HCT116 (cell line): ENCODE results near the gene DPP9. TPM values are rescaled to one million over a fixed set of nuclear protein-coding genes. Genes with fewer than 3 reads are reported as not detected.
A peak's percentile ranks its signal among the peaks of the same experiment; 100 is the strongest.

Experiments used
- ATAC-seq: fragments of 200-7000 bp; cut with Tn5 transposase; 2 replicates; pipeline ENCODE4 v1.9.1; 2020; ENCODE audit warnings: mild to moderate bottlenecking, moderate library complexity
- BruUV-seq: library from RNA; stranded (reverse); fragments of 400-500 nt; replicated peaks from 2 replicates; lab custom pipeline; 2021; lab: Mats Ljungman, UMichigan
- CTCF ChIA-PET: fragments of 300-600 bp; sonication (Branson Sonifier 250); formaldehyde crosslinking; loops from one replicate; lab custom pipeline; 2021; ENCODE audit warnings: antibody characterized with exemption; lab: Charles Lee
- POLR2A ChIA-PET: fragments of 300-600, 350-600 bp; sonication (Branson Sonifier 250); formaldehyde crosslinking; loops from one replicate; lab custom pipeline; 2021; ENCODE audit warnings: antibody characterized with exemption; lab: Charles Lee
- RAD21 ChIA-PET, 2 experiments: fragments of 300-600 bp; sonication (Branson Sonifier 250); formaldehyde crosslinking; loops; one replicate each; lab custom pipeline; 2023; ENCODE audit warnings: low total read pairs in 2 of 2; ENCODE audit not compliant: uncharacterized antibody in 2 of 2, unreplicated experiment in 2 of 2, low non-redundant PET in 1 of 2; lab: Charles Lee
- DNase-seq: peaks from one replicate; pipeline ENCODE4 v3.0.0-alpha.2; 2010; ENCODE audit warnings: low read depth, low spot score
- H2AFZ ChIP-seq: fragments of 200-600 bp; shearing (Covaris generic), sonication (generic); 2 replicates; pipeline ENCODE4 v1.6.1; 2017; ENCODE audit warnings: low read depth, mixed run types, mixed read lengths, antibody characterized with exemption, low read length; ENCODE audit not compliant: poor library complexity, severe bottlenecking
- H3K27ac ChIP-seq: 2 replicates; pipeline ENCODE4 v1.5.1; 2012; ENCODE audit warnings: low read depth, low read length
- H3K27me3 ChIP-seq: fragments of 200-600 bp; sonication (generic); 2 replicates; pipeline ENCODE4 v1.6.1; 2016; ENCODE audit warnings: mixed run types, low read length, mixed read lengths; ENCODE audit not compliant: insufficient read depth
- H3K36me3 ChIP-seq, 2 experiments: fragments of 200-500 bp in 1 of 2; fragments of 200-600 bp in 1 of 2; sonication (Bioruptor generic) in 1 of 2; sonication (generic) in 1 of 2; 2 replicates each; pipeline versions ENCODE4 v1.5.1 to v1.6.1; 2014 to 2016; ENCODE audit warnings: low read length in 2 of 2, inconsistent platforms in 1 of 2, mixed read lengths in 1 of 2, mixed run types in 1 of 2; ENCODE audit not compliant: insufficient read depth in 2 of 2, control insufficient read depth in 1 of 2
- H3K4me1 ChIP-seq, 2 experiments: fragments of 200-600 bp in 1 of 2; sonication (generic) in 1 of 2; 2 replicates each; pipeline versions ENCODE4 v1.5.1 to v1.6.1; 2012 to 2017; ENCODE audit warnings: low read length in 2 of 2, inconsistent platforms in 1 of 2, mild to moderate bottlenecking in 1 of 2, mixed read lengths in 1 of 2, mixed run types in 1 of 2, moderate library complexity in 1 of 2; ENCODE audit not compliant: insufficient read depth in 2 of 2, control insufficient read depth in 1 of 2
- H3K4me2 ChIP-seq: fragments of 200-600 bp; sonication (generic); 2 replicates; pipeline ENCODE4 v1.6.1; 2017; ENCODE audit warnings: mixed run types, low read length, mixed read lengths
- H3K4me3 ChIP-seq, 2 experiments: fragments of 200-600 bp in 1 of 2; sonication (generic) in 1 of 2; replicated peaks in 1 of 2; 2 replicates each; pipeline ENCODE4 v1.5.1; 2011 to 2016; ENCODE audit warnings: low read length in 2 of 2, control low read depth in 1 of 2, low read depth in 1 of 2, mild to moderate bottlenecking in 1 of 2, mixed read lengths in 1 of 2, mixed run types in 1 of 2
- H3K79me2 ChIP-seq: fragments of 200-600 bp; sonication (generic); 2 replicates; pipeline ENCODE4 v1.6.1; 2017; ENCODE audit warnings: mild to moderate bottlenecking, mixed run types, low read length, moderate library complexity, mixed read lengths; ENCODE audit not compliant: insufficient read depth
- H3K9ac ChIP-seq: fragments of 200-600 bp; sonication (generic); 2 replicates; pipeline ENCODE4 v1.6.1; 2016; ENCODE audit warnings: low read length, mixed read lengths
- H3K9me2 ChIP-seq: fragments of 200-600 bp; sonication (generic), shearing (Covaris generic); 2 replicates; pipeline ENCODE4 v1.6.1; 2017; ENCODE audit warnings: mixed run types, mild to moderate bottlenecking, moderate library complexity; ENCODE audit not compliant: insufficient read depth
- H3K9me3 ChIP-seq, 2 experiments: fragments of 200-500 bp in 1 of 2; fragments of 200-600 bp in 1 of 2; sonication (Bioruptor generic) in 1 of 2; sonication (generic) in 1 of 2; 2 replicates each; pipeline ENCODE4 v1.6.1; 2014 to 2017; ENCODE audit warnings: low read length in 2 of 2, mixed read lengths in 2 of 2, inconsistent platforms in 1 of 2, low read depth in 1 of 2, mild to moderate bottlenecking in 1 of 2, mixed run types in 1 of 2, moderate library complexity in 1 of 2; ENCODE audit not compliant: control insufficient read depth in 1 of 2, insufficient read depth in 1 of 2
- H4K20me1 ChIP-seq: fragments of 200-600 bp; sonication (generic), shearing (Covaris generic); 2 replicates; pipeline ENCODE4 v1.6.1; 2017; ENCODE audit warnings: mixed run types, mild to moderate bottlenecking, moderate library complexity; ENCODE audit not compliant: insufficient read depth
- CBX3 ChIP-seq: IDR thresholded peaks from 2 replicates; pipeline ENCODE4 v1.6.1; 2012; ENCODE audit warnings: low read depth
- RAD21 ChIP-seq: IDR thresholded peaks from 2 replicates; pipeline ENCODE4 v1.6.1; 2012; ENCODE audit warnings: low read depth, mild to moderate bottlenecking
- SIN3A ChIP-seq: IDR thresholded peaks from 2 replicates; pipeline ENCODE4 v1.6.1; 2012; ENCODE audit warnings: low read depth
- TCF7L2 ChIP-seq: IDR thresholded peaks from 2 replicates; pipeline ENCODE4 v1.7.0; 2011; ENCODE audit warnings: borderline replicate concordance, inconsistent platforms; ENCODE audit not compliant: insufficient read depth, insufficient read length; ENCODE audit errors: extremely low read depth
- intact Hi-C: fragments of 100-400 bp; cut with micrococcal nuclease; formaldehyde crosslinking; loops from 2 replicates; pipeline ENCODE4 v1.10.0; 2022
- total RNA-seq: library from RNA; stranded (reverse); gene quantifications from one replicate; pipeline ENCODE4 v1.2.1, GENCODE V29; 2021; ENCODE audit not compliant: unreplicated experiment
- TF ChIP-seq, protein P1 (sequence below), 3 experiments: fragments of 200-600 bp in 1 of 3; sonication (generic) in 1 of 3; IDR thresholded peaks in 2 of 3; conservative IDR thresholded peaks in 1 of 3; 2 replicates each; pipeline ENCODE4 v1.5.1; 2012 to 2017; ENCODE audit warnings: low read depth in 2 of 3, low read length in 2 of 3, antibody characterized with exemption in 1 of 3, borderline replicate concordance in 1 of 3, control low read depth in 1 of 3, mild to moderate bottlenecking in 1 of 3, mixed read lengths in 1 of 3, mixed run types in 1 of 3, moderate library complexity in 1 of 3; ENCODE audit not compliant: insufficient read depth in 1 of 3
- TF ChIP-seq, protein P2 (sequence below): IDR thresholded peaks from 2 replicates; pipeline ENCODE4 v1.6.1; 2011; ENCODE audit warnings: mild to moderate bottlenecking, low read length, moderate library complexity; ENCODE audit not compliant: insufficient replicate concordance; ENCODE audit errors: extremely low read depth
- TF ChIP-seq, protein P3 (sequence below): IDR thresholded peaks from 2 replicates; pipeline ENCODE4 v1.6.1; 2012; ENCODE audit warnings: low read depth
- TF ChIP-seq, protein P4 (sequence below): IDR thresholded peaks from 2 replicates; pipeline ENCODE4 v1.6.1; 2012

Gene DPP9
- total RNA-seq, 1 experiment from 2014 or later = 67.6 TPM

DNA sequence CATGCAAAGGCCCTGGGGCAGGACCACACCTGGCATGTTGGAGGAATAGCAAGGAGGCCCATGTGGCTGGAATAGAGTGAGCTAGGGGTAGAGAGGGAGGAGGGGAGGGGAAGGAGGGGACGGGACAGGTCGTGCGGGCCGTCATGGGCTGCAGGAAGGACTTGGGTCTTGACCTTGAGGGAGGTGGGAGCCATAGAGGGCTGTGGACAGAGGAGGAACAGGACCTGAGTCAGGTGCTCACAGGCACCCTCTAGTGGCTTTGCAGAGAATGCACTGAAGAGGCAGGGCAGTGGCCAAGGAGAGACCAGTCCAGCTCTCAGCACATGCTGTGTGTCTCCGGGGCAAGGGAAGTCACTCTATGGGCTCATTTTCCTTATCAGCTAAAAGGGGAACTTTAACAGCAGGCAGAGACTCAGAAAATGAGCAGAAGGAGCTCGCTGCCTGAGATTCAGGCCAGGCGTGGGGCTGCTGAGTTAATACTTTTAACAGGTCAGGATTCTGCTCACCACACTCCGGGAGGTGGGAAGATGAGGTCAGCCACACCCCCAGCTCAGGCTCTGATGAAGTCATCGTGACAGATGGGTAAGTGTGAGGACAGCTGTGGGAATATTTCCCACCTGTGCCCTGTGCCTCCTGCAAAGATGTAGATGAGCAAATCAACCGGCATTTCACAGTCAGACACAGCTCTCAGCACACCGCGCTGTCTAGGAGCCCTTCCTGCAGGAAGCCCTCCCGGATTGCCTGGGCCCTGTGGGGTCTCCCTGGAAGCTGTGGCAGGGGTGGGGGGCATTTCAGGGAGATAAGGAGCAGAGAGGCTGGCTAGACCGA, 90.3 kb downstream of the DPP9 start:
- intact Hi-C loops = loop anchor here (5.0 kb wide), 1 partner anchor 56 kb away; no protein-coding TSS in a partner anchor
- peak; percentile 65 for DNase-seq
- BruUV-seq = no TSS peak
- no peak overlapping the region for H3K9ac ChIP-seq
- H2AFZ ChIP-seq = peak overlapping the region; percentile 25
- TF ChIP-seq RAD21 = peak; percentile 49
- TF ChIP-seq, protein P1, sequence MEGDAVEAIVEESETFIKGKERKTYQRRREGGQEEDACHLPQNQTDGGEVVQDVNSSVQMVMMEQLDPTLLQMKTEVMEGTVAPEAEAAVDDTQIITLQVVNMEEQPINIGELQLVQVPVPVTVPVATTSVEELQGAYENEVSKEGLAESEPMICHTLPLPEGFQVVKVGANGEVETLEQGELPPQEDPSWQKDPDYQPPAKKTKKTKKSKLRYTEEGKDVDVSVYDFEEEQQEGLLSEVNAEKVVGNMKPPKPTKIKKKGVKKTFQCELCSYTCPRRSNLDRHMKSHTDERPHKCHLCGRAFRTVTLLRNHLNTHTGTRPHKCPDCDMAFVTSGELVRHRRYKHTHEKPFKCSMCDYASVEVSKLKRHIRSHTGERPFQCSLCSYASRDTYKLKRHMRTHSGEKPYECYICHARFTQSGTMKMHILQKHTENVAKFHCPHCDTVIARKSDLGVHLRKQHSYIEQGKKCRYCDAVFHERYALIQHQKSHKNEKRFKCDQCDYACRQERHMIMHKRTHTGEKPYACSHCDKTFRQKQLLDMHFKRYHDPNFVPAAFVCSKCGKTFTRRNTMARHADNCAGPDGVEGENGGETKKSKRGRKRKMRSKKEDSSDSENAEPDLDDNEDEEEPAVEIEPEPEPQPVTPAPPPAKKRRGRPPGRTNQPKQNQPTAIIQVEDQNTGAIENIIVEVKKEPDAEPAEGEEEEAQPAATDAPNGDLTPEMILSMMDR (IDR thresholded peaks at IDR 0.05 in 2 of 3, conservative IDR thresholded peaks at IDR 0.05 in 1 of 3; ENCODE audit: borderline replicate concordance in 1 of 3, insufficient read depth in 1 of 3, low read depth in 2 of 3, low read length in 2 of 3) = peak; percentile 65 to 96 (median 90); a peak in 5 of 6 replicates
- TF ChIP-seq, protein P2, sequence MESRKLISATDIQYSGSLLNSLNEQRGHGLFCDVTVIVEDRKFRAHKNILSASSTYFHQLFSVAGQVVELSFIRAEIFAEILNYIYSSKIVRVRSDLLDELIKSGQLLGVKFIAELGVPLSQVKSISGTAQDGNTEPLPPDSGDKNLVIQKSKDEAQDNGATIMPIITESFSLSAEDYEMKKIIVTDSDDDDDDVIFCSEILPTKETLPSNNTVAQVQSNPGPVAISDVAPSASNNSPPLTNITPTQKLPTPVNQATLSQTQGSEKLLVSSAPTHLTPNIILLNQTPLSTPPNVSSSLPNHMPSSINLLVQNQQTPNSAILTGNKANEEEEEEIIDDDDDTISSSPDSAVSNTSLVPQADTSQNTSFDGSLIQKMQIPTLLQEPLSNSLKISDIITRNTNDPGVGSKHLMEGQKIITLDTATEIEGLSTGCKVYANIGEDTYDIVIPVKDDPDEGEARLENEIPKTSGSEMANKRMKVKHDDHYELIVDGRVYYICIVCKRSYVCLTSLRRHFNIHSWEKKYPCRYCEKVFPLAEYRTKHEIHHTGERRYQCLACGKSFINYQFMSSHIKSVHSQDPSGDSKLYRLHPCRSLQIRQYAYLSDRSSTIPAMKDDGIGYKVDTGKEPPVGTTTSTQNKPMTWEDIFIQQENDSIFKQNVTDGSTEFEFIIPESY = no peak
- TF ChIP-seq, protein P3, sequence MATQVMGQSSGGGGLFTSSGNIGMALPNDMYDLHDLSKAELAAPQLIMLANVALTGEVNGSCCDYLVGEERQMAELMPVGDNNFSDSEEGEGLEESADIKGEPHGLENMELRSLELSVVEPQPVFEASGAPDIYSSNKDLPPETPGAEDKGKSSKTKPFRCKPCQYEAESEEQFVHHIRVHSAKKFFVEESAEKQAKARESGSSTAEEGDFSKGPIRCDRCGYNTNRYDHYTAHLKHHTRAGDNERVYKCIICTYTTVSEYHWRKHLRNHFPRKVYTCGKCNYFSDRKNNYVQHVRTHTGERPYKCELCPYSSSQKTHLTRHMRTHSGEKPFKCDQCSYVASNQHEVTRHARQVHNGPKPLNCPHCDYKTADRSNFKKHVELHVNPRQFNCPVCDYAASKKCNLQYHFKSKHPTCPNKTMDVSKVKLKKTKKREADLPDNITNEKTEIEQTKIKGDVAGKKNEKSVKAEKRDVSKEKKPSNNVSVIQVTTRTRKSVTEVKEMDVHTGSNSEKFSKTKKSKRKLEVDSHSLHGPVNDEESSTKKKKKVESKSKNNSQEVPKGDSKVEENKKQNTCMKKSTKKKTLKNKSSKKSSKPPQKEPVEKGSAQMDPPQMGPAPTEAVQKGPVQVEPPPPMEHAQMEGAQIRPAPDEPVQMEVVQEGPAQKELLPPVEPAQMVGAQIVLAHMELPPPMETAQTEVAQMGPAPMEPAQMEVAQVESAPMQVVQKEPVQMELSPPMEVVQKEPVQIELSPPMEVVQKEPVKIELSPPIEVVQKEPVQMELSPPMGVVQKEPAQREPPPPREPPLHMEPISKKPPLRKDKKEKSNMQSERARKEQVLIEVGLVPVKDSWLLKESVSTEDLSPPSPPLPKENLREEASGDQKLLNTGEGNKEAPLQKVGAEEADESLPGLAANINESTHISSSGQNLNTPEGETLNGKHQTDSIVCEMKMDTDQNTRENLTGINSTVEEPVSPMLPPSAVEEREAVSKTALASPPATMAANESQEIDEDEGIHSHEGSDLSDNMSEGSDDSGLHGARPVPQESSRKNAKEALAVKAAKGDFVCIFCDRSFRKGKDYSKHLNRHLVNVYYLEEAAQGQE = no peak
- TF ChIP-seq CBX3 = peak; percentile 84
- no peak for TF ChIP-seq SIN3A
- no peak for TF ChIP-seq TCF7L2
- TF ChIP-seq, protein P4, sequence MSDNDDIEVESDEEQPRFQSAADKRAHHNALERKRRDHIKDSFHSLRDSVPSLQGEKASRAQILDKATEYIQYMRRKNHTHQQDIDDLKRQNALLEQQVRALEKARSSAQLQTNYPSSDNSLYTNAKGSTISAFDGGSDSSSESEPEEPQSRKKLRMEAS = peak; percentile 73
- H3K4me1 ChIP-seq = peaks cover 18 to 40% of the 10 kb centered on the region in 2 experiments
- ChIA-PET POLR2A (interaction anchor here (0.9 to 1.0 kb wide), 2 partner anchors 65 to 180 kb away, joined by 3 to 4 read pairs; no protein-coding TSS in a partner anchor), CTCF (interaction anchor here (0.8 to 3.4 kb wide), 17 partner anchors 8 to 169 kb away, joined by 3 to 21 read pairs (median 5); partner anchors contain the start of genes FEM1A and PLIN5), RAD21 (interaction anchor here (0.6 to 0.7 kb wide), 2 partner anchors 111 to 134 kb away, joined by 3 read pairs; no protein-coding TSS in a partner anchor)
- no peak overlapping the region for H3K4me3 ChIP-seq
- H3K9me3 ChIP-seq = no peaks in the 10 kb centered on the region
- peak overlapping the region; percentile 49 for H3K4me2 ChIP-seq
- no peaks in the 10 kb centered on the region for H3K9me2 ChIP-seq
- H3K27ac ChIP-seq = no peak overlapping the region; the same call in 1 of the 2 replicates
- no peaks in the 10 kb centered on the region for H3K79me2 ChIP-seq
- no peaks in the 10 kb centered on the region for H3K36me3 ChIP-seq
- ATAC-seq = peak; percentile 81
- no peaks in the 10 kb centered on the region for H3K27me3 ChIP-seq
- H4K20me1 ChIP-seq = no peaks in the 10 kb centered on the region
